Omental fat pad (tissue), 4 donors: ENCODE measurements around the gene VWDE. TPM values are rescaled to one million over a fixed set of nuclear protein-coding genes. Genes with fewer than 3 reads are reported as not detected.

Experiments
- ATAC-seq: fragments of 150-250 bp; one replicate; pipeline ENCODE4 v1.9.1; 2016; ENCODE audit warnings: mild to moderate bottlenecking, moderate library complexity; ENCODE audit not compliant: low FRiP score
- DNase-seq: peaks from one replicate; pipeline ENCODE4 v3.0.0-alpha.2; 2019; ENCODE audit warnings: low spot score
- total RNA-seq, 4 donors: library from RNA; depleted of rRNA; stranded (reverse); fragments of >200 nt; gene quantifications; one replicate each; pipeline ENCODE4 v1.1.0, GENCODE V29; 2016
- TF ChIP-seq, protein P1 (sequence below), 3 donors: fragments of 450-650 bp; IDR thresholded peaks; one replicate each; pipeline ENCODE4 v1.5.1; 2016 to 2017; ENCODE audit warnings: antibody characterized with exemption in 3 of 3, mild to moderate bottlenecking in 3 of 3, moderate library complexity in 2 of 3

The VWDE gene
- total RNA-seq, 4 donors from 2014 or later, result 0.12 to 0.25 (median 0.16) TPM; not detected in 1

DNA sequence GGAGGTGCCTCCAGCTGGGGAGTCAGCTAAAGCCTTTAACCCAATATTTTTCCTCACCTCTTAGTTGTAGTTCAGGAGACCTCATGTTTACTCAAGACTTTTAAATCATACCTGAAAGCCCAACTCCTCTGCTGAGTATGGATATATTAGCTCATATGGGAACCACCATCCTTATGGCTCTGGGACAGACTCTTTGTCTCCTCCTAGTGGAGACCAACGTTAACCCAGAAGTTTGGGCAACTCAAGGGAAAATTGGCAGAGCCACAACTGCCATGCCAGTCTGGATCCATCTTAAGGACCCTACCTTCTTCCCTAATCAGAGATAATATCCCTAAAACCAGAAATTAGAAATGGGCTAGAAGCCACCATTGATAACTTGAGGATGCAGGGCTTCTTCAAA, 111.8 kb downstream of the VWDE start:
- ATAC-seq (no peak), DNase-seq (no peak)
- TF ChIP-seq, protein P1, sequence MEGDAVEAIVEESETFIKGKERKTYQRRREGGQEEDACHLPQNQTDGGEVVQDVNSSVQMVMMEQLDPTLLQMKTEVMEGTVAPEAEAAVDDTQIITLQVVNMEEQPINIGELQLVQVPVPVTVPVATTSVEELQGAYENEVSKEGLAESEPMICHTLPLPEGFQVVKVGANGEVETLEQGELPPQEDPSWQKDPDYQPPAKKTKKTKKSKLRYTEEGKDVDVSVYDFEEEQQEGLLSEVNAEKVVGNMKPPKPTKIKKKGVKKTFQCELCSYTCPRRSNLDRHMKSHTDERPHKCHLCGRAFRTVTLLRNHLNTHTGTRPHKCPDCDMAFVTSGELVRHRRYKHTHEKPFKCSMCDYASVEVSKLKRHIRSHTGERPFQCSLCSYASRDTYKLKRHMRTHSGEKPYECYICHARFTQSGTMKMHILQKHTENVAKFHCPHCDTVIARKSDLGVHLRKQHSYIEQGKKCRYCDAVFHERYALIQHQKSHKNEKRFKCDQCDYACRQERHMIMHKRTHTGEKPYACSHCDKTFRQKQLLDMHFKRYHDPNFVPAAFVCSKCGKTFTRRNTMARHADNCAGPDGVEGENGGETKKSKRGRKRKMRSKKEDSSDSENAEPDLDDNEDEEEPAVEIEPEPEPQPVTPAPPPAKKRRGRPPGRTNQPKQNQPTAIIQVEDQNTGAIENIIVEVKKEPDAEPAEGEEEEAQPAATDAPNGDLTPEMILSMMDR (IDR thresholded peaks at IDR 0.05), result no peak

DNA sequence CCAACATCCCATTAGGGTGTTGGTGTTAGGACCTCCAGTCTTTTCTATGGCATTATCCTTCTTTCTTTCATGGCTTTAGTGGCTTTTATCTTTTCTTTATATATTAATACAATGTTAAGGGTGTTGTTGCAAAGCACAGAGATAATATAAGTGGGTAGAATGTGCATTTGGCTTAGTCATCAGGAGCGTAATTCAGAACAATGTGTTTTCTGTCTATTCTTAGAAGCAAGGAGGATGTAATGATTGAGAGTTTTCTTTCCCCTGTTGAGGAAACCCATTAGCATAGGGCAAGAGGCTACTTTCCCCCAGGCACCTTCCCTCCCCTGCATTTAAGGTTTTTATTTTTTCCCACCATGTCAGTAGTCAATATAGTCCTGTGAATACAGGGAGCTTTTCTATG, 112.9 kb downstream of the VWDE start:
- ATAC-seq (no peak), DNase-seq (no peak)
- TF ChIP-seq, protein P1 (IDR thresholded peaks at IDR 0.05), result no peak

DNA sequence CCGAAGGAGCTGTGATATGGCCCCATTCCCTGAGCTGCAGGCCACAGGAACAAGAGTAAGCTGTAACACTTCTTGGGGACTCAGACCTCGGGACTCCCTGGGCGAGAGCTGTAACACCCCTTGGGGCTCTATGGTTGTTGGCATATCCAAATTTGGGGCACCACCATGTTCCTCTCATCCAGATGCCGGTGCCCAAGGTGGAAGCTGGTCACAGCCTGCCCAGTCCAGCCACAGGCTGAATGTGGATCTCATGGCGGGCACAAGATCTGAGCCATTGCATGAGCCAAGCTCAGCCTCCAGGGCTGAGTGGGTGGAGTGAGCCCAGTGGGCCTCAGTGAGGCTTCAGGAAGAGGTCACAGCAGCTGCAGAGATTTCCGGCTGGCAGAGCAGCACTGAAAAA, 113.7 kb downstream of the VWDE start:
- TF ChIP-seq, protein P1 (IDR thresholded peaks at IDR 0.05), result no peak
- DNase-seq, result no peak
- no peak for ATAC-seq

DNA sequence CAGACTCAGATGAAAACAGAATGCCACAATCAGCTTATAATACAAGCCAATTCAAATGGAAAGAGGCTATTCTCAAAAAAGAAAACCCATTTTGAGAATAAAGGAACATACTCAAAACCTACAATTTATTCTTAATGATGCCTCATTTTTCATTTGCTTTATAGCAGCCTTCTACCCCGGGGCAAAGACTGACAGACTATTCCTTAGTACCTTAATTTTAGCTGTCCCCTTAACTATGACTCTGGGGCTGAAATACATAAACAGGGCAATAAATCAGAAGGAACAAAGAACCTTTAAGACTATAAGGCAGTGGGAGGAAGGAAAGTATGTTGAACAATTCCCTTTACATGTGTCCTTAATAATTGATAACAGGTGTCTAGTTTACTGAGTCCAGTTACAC, 115.8 kb downstream of the VWDE start:
- no peak for DNase-seq
- TF ChIP-seq, protein P1 (IDR thresholded peaks at IDR 0.05), result no peak
- ATAC-seq, result no peak

DNA sequence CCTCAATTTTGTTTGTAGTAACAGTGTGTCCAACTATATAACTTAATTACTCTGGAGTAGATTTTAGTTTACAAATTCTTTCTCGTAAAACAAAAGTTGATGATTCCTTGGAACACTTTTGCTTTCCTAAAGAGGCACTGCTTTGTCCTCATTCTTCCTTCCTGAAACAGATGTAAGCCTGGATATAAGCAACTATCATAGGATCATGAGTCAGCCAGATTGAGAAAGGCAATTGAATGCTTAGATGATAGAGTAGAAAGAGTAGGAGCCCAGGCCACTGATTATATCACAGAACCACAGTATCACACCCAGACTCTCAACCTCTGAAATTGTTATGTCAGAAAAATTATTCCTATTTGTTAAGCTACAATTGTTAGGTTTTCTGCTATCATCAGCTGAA, 122.6 kb downstream of the VWDE start:
- DNase-seq (no peak), ATAC-seq (no peak)
- TF ChIP-seq, protein P1 (IDR thresholded peaks at IDR 0.05), result no peak

Other genes starting within 250 kb of the VWDE start
- 10 to 100 TPM; 40.4 to 65.9 (median 45.6) TPM for gene TMEM106B, start 192.6 kb downstream of the VWDE start, total RNA-seq
- 10 to 100 TPM in 2 of 4 donors, 1 to 10 TPM in 2; 1.4 to 15.7 (median 7.9) TPM for gene SCIN, start 166.9 kb upstream of the VWDE start, total RNA-seq